ENCODE measurements around the gene PKDREJ.

- TF ChIP-seq FOXP2 (optimal IDR thresholded peaks at IDR 0.05; ENCODE audit: borderline replicate concordance, extremely low read depth, extremely low read length, insufficient read depth) (no peak), POLR2AphosphoS5 (IDR thresholded peaks at IDR 0.05; ENCODE audit: low read depth, low read length) (no peak), REST (IDR thresholded peaks at IDR 0.05; ENCODE audit: insufficient read depth in 1 of 2, low read depth in 2 of 2, low read length in 2 of 2) (no peak), TAF1 (IDR thresholded peaks at IDR 0.05; ENCODE audit: borderline replicate concordance, insufficient read depth, low read length) (no peak), SIN3A (IDR thresholded peaks at IDR 0.05; ENCODE audit: borderline replicate concordance, insufficient read depth, low read length) (no peak)
Observed at GRCh38 chr22:46309526-46310085, 46.5 kb upstream of the PKDREJ start.

All from PFSK-1 (cell line).